ENCODE measurements around the gene STXBP5. TPM values are rescaled to one million over a fixed set of nuclear protein-coding genes. Genes with fewer than 3 reads are reported as not detected.

Gene STXBP5
- polyA plus RNA-seq, 1 of the 3 experiments (the other 2 are of a cell fraction), result 9.9 TPM

GRCh38 chr6:147430811-147431210, 226.6 kb downstream of the STXBP5 start (continued):
- TF ChIP-seq USF2 (IDR thresholded peaks at IDR 0.05; ENCODE audit: borderline replicate concordance, low read depth, low read length), result no peak
- TF ChIP-seq SIN3A (IDR thresholded peaks at IDR 0.05; ENCODE audit: borderline replicate concordance, low read depth, low read length), result no peak

- ChIA-PET CTCF (no interaction called here), POLR2A (no interaction called here)
- H3K9me3 ChIP-seq, result no peaks in the 10 kb centered on the region
- H3K27me3 ChIP-seq (ENCODE audit: insufficient read depth), result no peaks in the 10 kb centered on the region
- no peak overlapping the region for H2AFZ ChIP-seq (ENCODE audit: low read depth)
- H3K36me3 ChIP-seq (replicated peaks in 1 of 2; ENCODE audit: control insufficient read depth in 1 of 2, insufficient read depth in 2 of 2, low read length in 1 of 2), result no peaks in the 10 kb centered on the region
- no peak for TF ChIP-seq CHD2 (IDR thresholded peaks at IDR 0.05; ENCODE audit: low read length, partially characterized antibody)
- TF ChIP-seq EP300 (IDR thresholded peaks at IDR 0.05; ENCODE audit: borderline replicate concordance in 1 of 2, low read depth in 1 of 2, low read length in 1 of 2), result no peak
- no peak for TF ChIP-seq GABPA (IDR thresholded peaks at IDR 0.05; ENCODE audit: low read depth)
- no peak for TF ChIP-seq NRF1 (IDR thresholded peaks at IDR 0.05; ENCODE audit: low read depth, low read length)
- TF ChIP-seq RAD21 (IDR thresholded peaks at IDR 0.05; ENCODE audit: low read length), result no peak
- no peak for TF ChIP-seq TCF12 (IDR thresholded peaks at IDR 0.05)
- no peak for TF ChIP-seq FOSL2 (IDR thresholded peaks at IDR 0.05; ENCODE audit: borderline replicate concordance, low read depth)
- no peak for TF ChIP-seq YY1 (IDR thresholded peaks at IDR 0.05; ENCODE audit: low read depth)
- no peak for TF ChIP-seq GATA2 (CRISPR knock-in tag; IDR thresholded peaks at IDR 0.05)
- no peak for TF ChIP-seq FOXJ3 (CRISPR knock-in tag; IDR thresholded peaks at IDR 0.05)
- TF ChIP-seq PBX3 (IDR thresholded peaks at IDR 0.05), result no peak
- no peak for TF ChIP-seq REST (IDR thresholded peaks at IDR 0.05; ENCODE audit: low read depth, low read length)
- TF ChIP-seq NFIC (IDR thresholded peaks at IDR 0.05; ENCODE audit: borderline replicate concordance), result no peak
- no peak for TF ChIP-seq FOXM1 (IDR thresholded peaks at IDR 0.05; ENCODE audit: low read depth)
- no peak for TF ChIP-seq EZH2phosphoT487 (IDR thresholded peaks at IDR 0.05; ENCODE audit: borderline replicate concordance, low read depth)
- H3K9ac ChIP-seq, result no peak overlapping the region
- no peak overlapping the region for H3K27ac ChIP-seq (ENCODE audit: low read depth in 2 of 2, low read length in 1 of 2)
- no peak for DNase-seq
- no peaks in the 10 kb centered on the region for H3K9me2 ChIP-seq
- WGBS (ENCODE audit: low lambda C conversion rate), result 22% methylated on average over 4 of the region's 4 CpGs
- H3K4me2 ChIP-seq, result no peak overlapping the region
- no peaks in the 10 kb centered on the region for H3K79me2 ChIP-seq (ENCODE audit: insufficient read depth)
- no peaks in the 10 kb centered on the region for H3K4me1 ChIP-seq (ENCODE audit: control insufficient read depth in 1 of 2, insufficient read depth in 2 of 2, low read depth in 1 of 2, low read length in 1 of 2)
- H4K20me1 ChIP-seq (ENCODE audit: insufficient read depth), result no peaks in the 10 kb centered on the region
- H3F3A ChIP-seq (replicated peaks; ENCODE audit: insufficient read depth), result no peaks in the 10 kb centered on the region
- H3K4me3 ChIP-seq (ENCODE audit: low read depth in 2 of 2, low read length in 1 of 2), result no peak overlapping the region
Observed at GRCh38 chr6:147434076-147434475, 229.9 kb downstream of the STXBP5 start.

Measured in SK-N-SH (cell line).